Measurements from ENCODE around the gene RAET1L.
A peak's percentile ranks its signal among the peaks of the same experiment; 100 is the strongest.
"Not testable (repeated sequence)": the region's sequence is repeated elsewhere in the genome, so short reads cannot be mapped to it uniquely, and the experiment has no call there.

RAET1L gene

GRCh38 chr6:150015281-150016001 is 9.9 kb downstream of the RAET1L start:
- not testable (repeated sequence) for DNase-seq

GRCh38 chr6:150014623-150015280 is 10.6 kb downstream of the RAET1L start:
- DNase-seq = not testable (repeated sequence)

- not testable (repeated sequence) for DNase-seq
Observed at GRCh38 chr6:150013785-150014622, 11.3 kb downstream of the RAET1L start.

GRCh38 chr6:150012846-150013784 is 12.2 kb downstream of the RAET1L start:
- not testable (repeated sequence) for DNase-seq

- DNase-seq = no peak
Observed at GRCh38 chr6:150008588-150008987, 16.7 kb downstream of the RAET1L start.

GRCh38 chr6:150006961-150007464 is 18.3 kb downstream of the RAET1L start:
- peak; percentile 41 for DNase-seq

GRCh38 chr6:150005761-150006651 is 19.3 kb downstream of the RAET1L start:
- DNase-seq = no peak

GRCh38 chr6:150004783-150005717 is 20.3 kb downstream of the RAET1L start:
- DNase-seq = peak; percentile 86

GRCh38 chr6:150004101-150004782 is 21.1 kb downstream of the RAET1L start:
- peak; percentile 62 for DNase-seq

- DNase-seq = not testable (repeated sequence)
Observed at GRCh38 chr6:150003599-150003998, 21.7 kb downstream of the RAET1L start.

- DNase-seq = no peak
Observed at GRCh38 chr6:150002710-150003109, 22.6 kb downstream of the RAET1L start.

GRCh38 chr6:150001295-150002008 is 23.9 kb downstream of the RAET1L start:
- no peak for DNase-seq

- no peak for DNase-seq
Observed at GRCh38 chr6:149999636-150000035, 25.7 kb downstream of the RAET1L start.

GRCh38 chr6:149995971-149996370 is 29.4 kb downstream of the RAET1L start:
- no peak for DNase-seq

- DNase-seq = no peak
Observed at GRCh38 chr6:149995235-149995750, 30.0 kb downstream of the RAET1L start.

- DNase-seq = no peak
Observed at GRCh38 chr6:149991838-149992237, 33.5 kb downstream of the RAET1L start.

- not testable (repeated sequence) for DNase-seq
Observed at GRCh38 chr6:149991472-149991795, 33.9 kb downstream of the RAET1L start.

All from activated CD4-positive, alpha-beta T cell treated with anti-CD3 and anti-CD28 coated beads, Interleukin-2, amount 50 U/mL, for 1 hour (primary cell).